Activated CD4-positive, alpha-beta T cell treated with anti-CD3 and anti-CD28 coated beads, Interleukin-2, amount 10 ng/mL, durations not matched to agents 24 days and 14 days (primary cell): ENCODE results near the gene MRPL22. TPM values are rescaled to one million over a fixed set of nuclear protein-coding genes. Genes with fewer than 3 reads are reported as not detected.
A peak's percentile ranks its signal among the peaks of the same experiment; 100 is the strongest.
"Not testable (repeated sequence)": the region's sequence is repeated elsewhere in the genome, so short reads cannot be mapped to it uniquely, and the experiment has no call there.

Source experiments
- DNase-seq: peaks from one replicate; pipeline ENCODE4 v3.0.0; 2022
- H3K27ac Mint-ChIP-seq: one replicate; pipeline ENCODE4 v1.8.0; 2022; ENCODE audit warnings: mild to moderate bottlenecking, mixed read lengths
- H3K27me3 Mint-ChIP-seq: one replicate; pipeline ENCODE4 v1.8.0; 2022; ENCODE audit warnings: mixed read lengths
- H3K36me3 Mint-ChIP-seq: one replicate; pipeline ENCODE4 v1.8.0; 2022; ENCODE audit warnings: low read depth, mild to moderate bottlenecking, mixed read lengths
- H3K4me1 Mint-ChIP-seq: one replicate; pipeline ENCODE4 v1.8.0; 2021; ENCODE audit warnings: mixed read lengths
- H3K4me3 Mint-ChIP-seq: one replicate; pipeline ENCODE4 v1.8.0; 2022; ENCODE audit warnings: mild to moderate bottlenecking, moderate library complexity, mixed read lengths
- H3K9me3 Mint-ChIP-seq: one replicate; pipeline ENCODE4 v1.8.0; 2021; ENCODE audit warnings: mixed read lengths
- intact Hi-C: fragments of 100-400 bp; cut with micrococcal nuclease; formaldehyde crosslinking; loops from one replicate; pipeline ENCODE4 v1.15.1; 2023
- total RNA-seq: library from RNA; stranded (reverse); gene quantifications from 2 replicates; pipeline ENCODE4 v1.2.3, GENCODE V29; 2022

Gene MRPL22
- total RNA-seq, 1 donor from 2014 or later = 83.8 TPM

GRCh38 chr5:154956712-154957111, 15.8 kb downstream of the MRPL22 start:
- Mint-ChIP-seq H3K4me1 (peaks cover 9% of the 10 kb centered on the region), H3K9me3 (no peaks in the 10 kb centered on the region), H3K36me3 (peaks cover 33% of the 10 kb centered on the region), H3K27ac (no peak overlapping the region), H3K4me3 (no peak overlapping the region), H3K27me3 (no peaks in the 10 kb centered on the region)
- no peak for DNase-seq
- intact Hi-C loops = no loop called here

GRCh38 chr5:154962494-154962893, 21.6 kb downstream of the MRPL22 start:
- H3K9me3 Mint-ChIP-seq = no peaks in the 10 kb centered on the region
- no peaks in the 10 kb centered on the region for H3K27me3 Mint-ChIP-seq
- H3K4me3 Mint-ChIP-seq = no peak overlapping the region
- peaks cover 41% of the 10 kb centered on the region for H3K36me3 Mint-ChIP-seq
- peaks cover 9% of the 10 kb centered on the region for H3K4me1 Mint-ChIP-seq
- intact Hi-C loops = no loop called here
- no peak for DNase-seq
- H3K27ac Mint-ChIP-seq = no peak overlapping the region

- peaks cover 10% of the 10 kb centered on the region for H3K4me1 Mint-ChIP-seq
- intact Hi-C loops = no loop called here
- no peak for DNase-seq
- H3K27me3 Mint-ChIP-seq = no peaks in the 10 kb centered on the region
- peaks cover 32% of the 10 kb centered on the region for H3K36me3 Mint-ChIP-seq
- no peaks in the 10 kb centered on the region for H3K9me3 Mint-ChIP-seq
- H3K4me3 Mint-ChIP-seq = no peak overlapping the region
- H3K27ac Mint-ChIP-seq = peak overlapping the region; percentile 4
Observed at GRCh38 chr5:154966081-154966841, 25.4 kb downstream of the MRPL22 start.

- Mint-ChIP-seq H3K36me3 (peaks cover 32% of the 10 kb centered on the region), H3K4me1 (peaks cover 10% of the 10 kb centered on the region), H3K9me3 (no peaks in the 10 kb centered on the region), H3K27ac (no peak overlapping the region), H3K27me3 (no peaks in the 10 kb centered on the region), H3K4me3 (no peak overlapping the region)
- intact Hi-C loops = no loop called here
- no peak for DNase-seq
Observed at GRCh38 chr5:154966874-154967273, 26.0 kb downstream of the MRPL22 start.

GRCh38 chr5:154967421-154968024, 26.6 kb downstream of the MRPL22 start:
- DNase-seq = no peak
- Mint-ChIP-seq H3K27ac (no peak overlapping the region), H3K36me3 (peaks cover 29% of the 10 kb centered on the region), H3K4me1 (peaks cover 10% of the 10 kb centered on the region), H3K27me3 (no peaks in the 10 kb centered on the region), H3K4me3 (no peak overlapping the region), H3K9me3 (no peaks in the 10 kb centered on the region)
- intact Hi-C loops = no loop called here

- Mint-ChIP-seq H3K4me1 (peaks cover 7% of the 10 kb centered on the region), H3K27me3 (no peaks in the 10 kb centered on the region), H3K9me3 (no peaks in the 10 kb centered on the region), H3K36me3 (peaks cover 24% of the 10 kb centered on the region), H3K27ac (no peak overlapping the region), H3K4me3 (no peak overlapping the region)
- no peak for DNase-seq
- intact Hi-C loops = no loop called here
Observed at GRCh38 chr5:154968953-154969352, 28.1 kb downstream of the MRPL22 start.

- intact Hi-C loops = no loop called here
- Mint-ChIP-seq H3K4me3 (no peak overlapping the region), H3K4me1 (peaks cover 7% of the 10 kb centered on the region), H3K27ac (no peak overlapping the region), H3K9me3 (no peaks in the 10 kb centered on the region), H3K36me3 (peaks cover 20% of the 10 kb centered on the region), H3K27me3 (no peaks in the 10 kb centered on the region)
- no peak for DNase-seq
Observed at GRCh38 chr5:154970759-154971158, 29.9 kb downstream of the MRPL22 start.

- H3K9me3 Mint-ChIP-seq = no peaks in the 10 kb centered on the region
- H3K27me3 Mint-ChIP-seq = no peaks in the 10 kb centered on the region
- intact Hi-C loops = no loop called here
- H3K4me3 Mint-ChIP-seq = no peak overlapping the region
- peaks cover 13% of the 10 kb centered on the region for H3K36me3 Mint-ChIP-seq
- H3K27ac Mint-ChIP-seq = no peak overlapping the region
- no peak for DNase-seq
- H3K4me1 Mint-ChIP-seq = peaks cover 3% of the 10 kb centered on the region
Observed at GRCh38 chr5:154971501-154971900, 30.6 kb downstream of the MRPL22 start.

- Mint-ChIP-seq H3K27ac (no peak overlapping the region), H3K9me3 (no peaks in the 10 kb centered on the region), H3K4me3 (no peak overlapping the region), H3K36me3 (peaks cover 7% of the 10 kb centered on the region), H3K4me1 (peaks cover 3% of the 10 kb centered on the region), H3K27me3 (no peaks in the 10 kb centered on the region)
- intact Hi-C loops = no loop called here
- peak; percentile 59 for DNase-seq
Observed at GRCh38 chr5:154972476-154973080, 31.7 kb downstream of the MRPL22 start.

GRCh38 chr5:154976082-154976481, 35.2 kb downstream of the MRPL22 start:
- H3K27ac Mint-ChIP-seq, H3K9me3 Mint-ChIP-seq, H3K4me3 Mint-ChIP-seq, H3K36me3 Mint-ChIP-seq, H3K27me3 Mint-ChIP-seq, H3K4me1 Mint-ChIP-seq, DNase-seq, intact Hi-C loops: not testable (repeated sequence)

GRCh38 chr5:154977409-154977808, 36.5 kb downstream of the MRPL22 start:
- H3K27ac Mint-ChIP-seq = no peak overlapping the region
- intact Hi-C loops = no loop called here
- peaks cover 2% of the 10 kb centered on the region for H3K4me1 Mint-ChIP-seq
- H3K9me3 Mint-ChIP-seq = no peaks in the 10 kb centered on the region
- H3K27me3 Mint-ChIP-seq = no peaks in the 10 kb centered on the region
- no peaks in the 10 kb centered on the region for H3K36me3 Mint-ChIP-seq
- DNase-seq = no peak
- no peak overlapping the region for H3K4me3 Mint-ChIP-seq

GRCh38 chr5:154978294-154978693, 37.4 kb downstream of the MRPL22 start:
- H3K27ac Mint-ChIP-seq, intact Hi-C loops, H3K4me3 Mint-ChIP-seq, H3K36me3 Mint-ChIP-seq, H3K9me3 Mint-ChIP-seq, DNase-seq, H3K4me1 Mint-ChIP-seq, H3K27me3 Mint-ChIP-seq: not testable (repeated sequence)

GRCh38 chr5:154984946-154985516, 44.2 kb downstream of the MRPL22 start:
- Mint-ChIP-seq H3K4me3 (no peak overlapping the region), H3K4me1 (no peaks in the 10 kb centered on the region), H3K27me3 (peaks cover 19% of the 10 kb centered on the region), H3K9me3 (no peaks in the 10 kb centered on the region), H3K36me3 (no peaks in the 10 kb centered on the region), H3K27ac (no peak overlapping the region)
- intact Hi-C loops = no loop called here
- DNase-seq = no peak

GRCh38 chr5:154986151-154986550, 45.3 kb downstream of the MRPL22 start:
- Mint-ChIP-seq H3K27me3 (peaks cover 19% of the 10 kb centered on the region), H3K4me3 (no peak overlapping the region), H3K4me1 (no peaks in the 10 kb centered on the region), H3K9me3 (no peaks in the 10 kb centered on the region), H3K27ac (no peak overlapping the region), H3K36me3 (no peaks in the 10 kb centered on the region)
- intact Hi-C loops = no loop called here
- no peak for DNase-seq
